Ureter (tissue), 1 donor: ENCODE results near the gene PPIE. TPM values are rescaled to one million over a fixed set of nuclear protein-coding genes. Genes with fewer than 3 reads are reported as not detected.
"Not testable (repeated sequence)": the region's sequence is repeated elsewhere in the genome, so short reads cannot be mapped to it uniquely, and the experiment has no call there.

Experiments
- DNase-seq: peaks from one replicate; pipeline ENCODE4 v3.0.0-alpha.2; 2020; ENCODE audit warnings: low spot score
- total RNA-seq: library from RNA; stranded (reverse); gene quantifications from one replicate; pipeline ENCODE4 v1.2.4, GENCODE V29; 2023
- donor health status: DM: yes; HTN: yes; CAD: no.

The PPIE gene
- total RNA-seq, 1 donor from 2014 or later = 62.4 TPM

- DNase-seq = not testable (repeated sequence)
Measured at GRCh38 chr1:39777896-39778295, 39.2 kb downstream of the PPIE start.

- not testable (repeated sequence) for DNase-seq
Measured at GRCh38 chr1:39778463-39779099, 39.9 kb downstream of the PPIE start.

DNA sequence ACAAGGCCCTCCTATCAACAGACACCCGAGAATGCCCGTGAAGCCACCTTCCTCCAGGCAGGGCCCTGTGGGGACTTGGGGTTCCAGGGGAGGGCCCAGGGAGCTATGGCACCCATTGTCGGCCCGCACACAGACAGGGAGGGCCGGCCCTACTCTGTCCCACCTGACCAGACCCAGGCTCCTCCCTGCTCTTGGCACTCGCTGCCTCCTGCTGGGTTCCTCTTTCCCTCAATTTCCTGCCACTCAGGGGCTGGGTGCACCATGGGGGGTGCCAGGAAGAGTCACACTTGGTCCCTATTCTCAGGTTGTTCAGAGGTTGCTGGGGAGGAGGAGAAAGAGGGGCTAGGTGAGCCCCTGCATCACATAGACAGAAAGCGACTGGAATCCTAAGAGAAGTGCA is 40.5 kb downstream of the PPIE start:
- no peak for DNase-seq

DNA sequence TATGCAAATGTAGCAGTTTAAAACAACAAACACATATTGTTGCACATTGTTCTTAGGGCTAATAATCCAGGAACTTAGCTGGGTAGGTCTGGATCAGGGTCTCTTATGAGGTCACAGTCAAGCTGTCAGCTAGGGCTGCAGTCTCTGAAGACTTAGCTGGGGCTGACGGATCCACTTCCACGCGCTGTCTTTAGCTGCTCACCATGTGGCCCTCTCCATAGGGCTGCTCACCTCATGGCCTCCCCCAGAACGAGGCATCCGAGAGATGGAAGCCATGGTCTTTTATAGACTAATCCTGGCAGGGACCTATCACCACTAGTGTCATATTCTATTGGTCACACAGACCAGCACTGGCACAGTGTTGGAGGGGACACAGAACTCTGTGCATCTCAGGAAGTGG is 41.1 kb downstream of the PPIE start:
- DNase-seq = no peak

GRCh38 chr1:39781349-39781715 is 42.6 kb downstream of the PPIE start:
- DNase-seq = no peak

DNA sequence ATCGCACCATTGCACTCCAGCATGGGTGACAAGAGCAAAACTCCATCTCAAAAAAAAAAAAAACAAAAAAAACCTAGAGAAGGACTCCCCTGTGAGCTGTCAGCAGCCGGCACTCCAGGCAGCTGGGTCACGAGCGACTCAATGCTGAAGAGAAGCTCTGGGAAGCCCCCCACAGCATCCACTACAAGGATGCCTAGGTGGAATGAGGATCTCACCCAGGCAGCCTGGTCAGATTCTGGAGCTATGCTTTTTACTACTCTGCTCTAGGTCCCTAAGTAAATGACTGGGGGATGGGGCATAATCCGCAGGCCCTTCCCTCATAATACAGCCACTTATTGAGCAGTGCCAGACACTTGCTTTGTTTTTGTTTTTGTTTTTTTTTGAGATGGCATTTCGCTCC is 43.4 kb downstream of the PPIE start:
- DNase-seq = no peak

DNA sequence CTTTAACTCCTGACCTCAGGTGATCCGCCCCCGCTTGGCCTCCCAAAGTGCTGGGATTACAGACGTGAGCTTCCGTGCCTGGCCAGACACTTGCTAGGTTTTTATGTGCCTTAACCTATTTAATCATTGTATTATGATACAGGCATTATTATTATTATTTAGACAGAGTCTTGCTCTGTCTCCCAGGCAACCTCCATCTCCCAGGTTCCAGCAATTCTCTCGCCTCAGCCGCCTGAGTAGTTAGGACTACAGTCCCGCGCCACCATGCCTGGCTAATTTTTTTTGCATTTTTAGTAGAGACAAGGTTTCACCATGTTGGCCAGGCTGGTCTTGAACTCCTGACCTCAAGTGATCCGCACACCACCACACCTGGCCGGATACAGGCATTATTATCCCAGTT is 44.0 kb downstream of the PPIE start:
- DNase-seq = not testable (repeated sequence)

DNA sequence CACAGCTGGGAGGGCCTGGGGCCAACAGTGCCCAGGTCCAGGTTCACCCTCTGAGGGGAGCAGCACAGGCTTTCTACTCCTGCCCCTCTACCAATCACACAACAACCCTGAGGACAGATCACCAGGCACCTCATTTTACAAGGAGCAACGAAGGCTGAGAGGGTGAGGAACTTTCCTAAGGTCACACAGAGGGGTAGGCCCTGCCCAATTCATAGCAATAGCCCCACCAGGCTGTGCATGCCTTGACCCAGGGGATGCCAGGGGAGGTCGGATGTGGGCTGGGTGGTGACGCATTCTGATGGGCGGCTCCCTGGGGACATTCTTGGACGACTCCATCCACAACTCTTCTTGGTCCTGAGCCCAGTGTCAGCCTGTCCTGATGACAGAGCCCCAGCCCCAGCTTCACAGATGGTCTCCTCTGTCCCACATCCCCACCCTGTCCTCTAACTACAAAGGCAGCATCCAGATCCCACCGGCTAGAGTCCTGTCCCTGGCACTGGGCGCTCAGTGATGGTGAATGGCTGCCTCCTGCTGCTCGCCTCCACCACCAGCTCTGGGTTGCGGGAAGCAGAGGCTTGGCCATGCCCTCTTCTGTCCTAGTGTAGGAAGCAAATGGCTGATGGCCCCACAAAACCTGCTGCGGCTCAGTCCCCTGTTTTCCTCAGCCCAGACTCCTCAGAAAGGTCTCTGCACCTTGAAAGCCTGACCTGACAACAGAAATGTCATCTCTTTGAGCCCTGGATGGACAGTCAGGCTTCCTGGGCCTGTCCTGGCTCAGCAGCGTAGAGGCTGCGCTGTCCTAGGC is 47.8 kb downstream of the PPIE start:
- not testable (repeated sequence) for DNase-seq

DNA sequence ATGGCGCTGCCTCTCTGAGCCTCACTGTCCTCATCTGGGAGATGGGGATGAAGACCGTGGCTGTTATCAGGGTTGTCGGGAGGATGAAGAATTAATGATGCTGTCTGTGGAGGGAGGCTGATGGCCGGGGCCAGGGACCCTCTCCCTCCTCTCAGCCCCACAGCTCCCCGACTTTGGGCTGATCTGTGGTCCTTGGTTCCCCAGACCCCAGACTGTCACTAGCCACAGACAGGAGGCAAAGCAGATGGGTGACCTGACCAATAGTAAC is 48.4 kb downstream of the PPIE start:
- DNase-seq = not testable (repeated sequence)

DNA sequence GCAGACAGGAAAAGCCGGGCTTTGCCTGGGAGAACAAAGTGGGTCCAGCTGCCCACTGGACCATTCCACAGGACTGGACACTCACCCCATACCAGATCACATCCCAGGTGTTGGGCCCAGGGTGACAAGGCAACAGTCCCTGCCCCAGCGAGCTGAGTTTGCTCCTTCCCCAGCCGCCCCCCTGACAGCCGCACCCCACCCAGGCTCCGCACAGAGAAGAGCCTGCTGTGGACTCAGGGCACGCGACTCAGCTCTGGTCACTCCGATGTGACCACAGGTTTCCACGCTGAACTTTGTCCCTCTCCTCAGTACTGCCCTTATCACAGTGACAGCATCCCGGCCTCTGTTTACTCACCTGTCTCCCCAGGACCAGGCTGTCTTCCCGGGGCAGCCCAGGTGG is 48.8 kb downstream of the PPIE start:
- DNase-seq = no peak

GRCh38 chr1:39787964-39788363 is 49.3 kb downstream of the PPIE start:
- not testable (repeated sequence) for DNase-seq

DNA sequence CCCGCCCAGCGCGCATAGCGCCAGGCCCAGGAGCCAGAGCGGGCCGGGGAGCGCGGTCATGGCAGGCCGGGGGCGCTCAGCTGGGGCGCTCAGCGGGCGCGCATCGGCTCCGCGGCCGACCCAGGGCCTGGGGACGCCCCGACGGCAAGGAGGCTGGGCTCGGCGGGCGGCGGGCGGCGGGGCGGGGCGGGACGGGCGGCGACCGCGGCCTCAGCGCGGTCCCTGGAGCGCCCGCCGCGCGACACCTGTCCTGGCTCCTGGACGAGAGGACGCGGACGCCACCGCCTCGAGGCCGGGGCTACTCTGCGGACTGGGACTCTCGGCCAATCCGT is 49.7 kb downstream of the PPIE start:
- DNase-seq = no peak

DNA sequence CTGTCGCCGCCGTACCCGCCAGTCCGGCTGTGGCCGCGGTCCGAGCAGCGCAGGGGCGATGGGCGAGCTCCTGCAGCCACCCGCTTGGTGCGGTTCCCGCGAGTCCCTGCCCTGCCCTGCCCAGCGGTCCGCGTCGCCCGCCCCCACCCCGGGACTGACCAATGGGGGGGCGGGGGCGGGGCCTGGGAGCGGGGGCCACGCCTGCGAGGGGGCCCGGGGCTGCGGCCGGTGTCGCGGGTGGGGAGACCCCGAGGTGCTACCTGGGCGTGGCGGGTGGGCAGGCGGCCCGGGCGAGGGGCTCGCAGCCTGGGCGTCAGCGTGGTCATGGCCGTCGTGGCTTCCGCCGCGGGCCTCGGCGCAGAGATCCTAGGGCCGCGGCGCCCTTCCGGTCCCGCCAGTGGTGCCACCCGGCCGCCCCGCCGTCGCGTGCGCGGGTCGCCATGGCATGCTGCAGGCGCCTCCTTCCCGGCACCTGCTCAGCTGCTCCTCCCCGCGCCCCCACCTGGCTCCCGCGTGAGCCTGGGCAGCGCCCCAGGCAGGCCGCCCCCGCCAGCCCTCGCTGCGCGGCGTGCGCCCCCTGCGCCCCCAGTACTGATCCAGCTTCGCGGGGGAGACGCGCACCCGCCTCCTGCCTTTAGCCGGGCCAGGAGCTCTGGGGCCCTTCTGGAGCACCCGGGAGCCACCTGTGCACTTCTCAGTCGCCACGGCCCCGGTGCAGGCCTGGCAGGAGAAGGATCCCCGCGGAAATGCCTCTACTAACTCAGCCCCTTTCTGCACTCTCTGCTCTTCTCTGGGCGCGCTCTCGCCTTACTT is 50.3 kb downstream of the PPIE start, which contains the start of gene BMP8B:
TSS of gene BMP8B (minus strand) at position 108 of the 813 bp plus-strand sequence. CDS start 380 bp downstream, outside the sequence.
- DNase-seq = peak; percentile 73

DNA sequence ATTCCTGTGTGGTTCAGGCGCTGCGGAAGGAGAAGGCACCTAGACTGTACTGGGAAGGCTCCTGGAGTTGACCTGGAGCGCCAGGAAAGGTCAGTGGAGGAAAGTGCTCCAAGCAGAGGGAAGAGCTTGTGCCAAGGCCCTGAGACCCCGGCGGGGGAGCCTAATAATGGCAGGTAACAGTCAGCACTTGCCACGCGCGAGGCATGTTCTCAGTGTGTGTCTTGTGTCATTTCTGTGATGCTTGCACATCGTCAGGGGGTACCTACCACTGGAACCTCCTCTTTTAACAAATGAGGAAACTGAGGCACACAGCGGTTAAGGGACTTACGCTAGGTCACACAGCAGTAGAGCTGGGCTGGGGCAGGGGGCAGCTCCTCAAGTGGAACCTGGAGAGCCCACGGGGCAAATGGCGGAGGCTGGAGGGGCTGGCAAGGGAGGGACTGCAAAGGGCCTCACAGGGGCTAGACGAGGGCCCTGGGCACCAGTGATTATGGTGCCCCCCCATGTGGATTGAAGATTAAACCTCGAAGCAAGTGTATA is 51.0 kb downstream of the PPIE start:
- DNase-seq = no peak

DNA sequence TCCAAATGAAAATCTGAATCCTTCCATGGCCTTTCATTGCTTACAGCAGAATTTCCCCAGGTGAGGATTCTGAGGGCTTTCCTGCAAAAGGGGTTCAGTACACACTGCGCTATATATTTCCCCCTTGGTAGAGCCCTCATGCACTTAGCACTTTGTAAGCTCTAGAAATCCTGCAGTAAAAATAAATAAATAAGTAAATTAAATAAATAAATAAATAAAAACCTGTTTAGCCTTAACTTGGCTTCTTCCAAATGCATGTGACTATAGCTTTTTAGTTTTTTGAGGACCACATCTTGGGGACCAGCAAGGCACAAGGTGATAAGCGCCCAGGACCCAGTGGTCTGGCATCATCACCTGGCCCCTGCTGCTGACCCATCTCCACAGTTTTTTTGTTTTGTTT is 53.2 kb downstream of the PPIE start:
- DNase-seq = no peak

DNA sequence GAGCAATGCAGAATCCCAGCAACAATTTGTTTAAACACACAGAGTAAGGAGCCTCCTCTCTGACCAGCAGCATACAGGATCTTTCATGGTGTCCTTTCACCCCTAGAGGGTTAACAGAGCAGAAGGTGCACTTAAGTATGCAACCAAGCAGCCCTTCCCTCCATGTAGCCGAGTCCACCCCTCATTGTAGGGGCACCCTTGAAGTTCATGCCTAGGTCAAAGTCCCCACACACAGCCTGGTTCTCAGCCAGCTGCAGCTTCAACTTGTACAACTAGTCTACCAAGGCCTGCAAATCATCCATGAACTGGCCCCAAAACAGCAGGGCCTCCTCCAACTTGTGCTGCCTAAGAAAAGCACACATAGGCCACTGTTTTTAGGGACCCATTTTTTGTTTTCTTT is 57.0 kb downstream of the PPIE start:
- no peak for DNase-seq

GRCh38 chr1:39798859-39799769 is 60.4 kb downstream of the PPIE start:
- DNase-seq = peak; percentile 92

- DNase-seq = peak; percentile 74
Measured at GRCh38 chr1:39799770-39800470, 61.2 kb downstream of the PPIE start.

- DNase-seq = no peak
Measured at GRCh38 chr1:39800471-39800835, 61.8 kb downstream of the PPIE start.

DNA sequence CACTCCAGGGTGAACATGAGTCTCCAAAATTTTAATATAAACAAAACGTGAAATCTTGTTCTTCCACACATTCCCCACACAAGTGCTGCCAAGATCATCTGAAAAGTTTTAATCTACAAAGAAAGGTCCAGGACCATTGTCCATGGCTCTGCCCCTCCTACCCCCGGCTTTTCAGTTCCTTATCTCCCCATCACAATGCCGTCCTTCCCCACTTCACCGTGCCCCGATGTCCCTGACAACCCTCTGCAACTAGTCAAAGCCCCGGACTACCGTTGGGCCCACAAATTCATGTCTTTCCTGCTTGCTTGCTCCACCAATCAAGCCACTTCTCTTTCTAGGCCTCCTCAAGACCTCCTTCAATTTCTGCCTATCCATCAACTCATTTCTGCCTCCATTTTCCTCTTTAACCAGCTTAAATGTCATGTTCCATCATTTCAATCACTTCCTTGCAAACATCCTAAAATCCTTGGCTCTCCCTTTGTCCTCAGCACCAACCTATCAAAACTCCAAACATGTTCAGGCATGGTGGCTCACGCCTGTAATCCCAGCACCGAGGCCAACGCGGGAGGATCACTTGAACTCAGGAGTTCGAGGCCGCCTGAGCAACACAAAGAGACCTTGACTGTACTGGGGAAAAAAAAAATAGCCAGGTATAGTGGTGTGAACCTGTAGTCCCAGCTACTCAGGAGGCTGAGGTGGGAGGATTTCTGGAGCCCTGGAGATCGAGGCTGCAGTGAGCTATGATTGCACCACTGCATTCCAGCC is 64.0 kb downstream of the PPIE start:
- no peak for DNase-seq
